HUES6 (cell line): ENCODE results near the gene CFAP69.

Experiments
- H3K27ac ChIP-seq: 2 replicates; pipeline ENCODE4 v1.7.0; 2013; ENCODE audit warnings: low read depth, mild to moderate bottlenecking, low read length, inconsistent platforms
- H3K27me3 ChIP-seq: 2 replicates; pipeline ENCODE4 v1.6.1; 2013; ENCODE audit warnings: low read length; ENCODE audit not compliant: control insufficient read depth, insufficient read depth
- H3K36me3 ChIP-seq: 2 replicates; pipeline ENCODE4 v1.6.1; 2013; ENCODE audit warnings: low read length; ENCODE audit not compliant: control insufficient read depth, insufficient read depth
- H3K4me1 ChIP-seq: 2 replicates; pipeline ENCODE4 v1.6.1; 2013; ENCODE audit warnings: low read length; ENCODE audit not compliant: control insufficient read depth, insufficient read depth
- H3K4me3 ChIP-seq: 2 replicates; pipeline ENCODE4 v1.5.1; 2013; ENCODE audit warnings: low read depth, low read length
- H3K9ac ChIP-seq: one replicate; pipeline ENCODE4 v1.6.1; 2013; ENCODE audit warnings: mild to moderate bottlenecking, low read length
- H3K9me3 ChIP-seq: 2 replicates; pipeline ENCODE4 v1.6.1; 2013; ENCODE audit warnings: low read depth, low read length; ENCODE audit not compliant: control insufficient read depth, insufficient read depth

The CFAP69 gene

GRCh38 chr7:90271753-90272152 is 26.8 kb downstream of the CFAP69 start:
- Histone ChIP-seq H3K9ac (no peak overlapping the region), H3K4me3 (no peak overlapping the region), H3K27ac (no peak overlapping the region), H3K4me1 (no peaks in the 10 kb centered on the region), H3K27me3 (no peaks in the 10 kb centered on the region), H3K9me3 (no peaks in the 10 kb centered on the region), H3K36me3 (no peaks in the 10 kb centered on the region)

GRCh38 chr7:90272242-90272641 is 27.3 kb downstream of the CFAP69 start:
- H3K4me1 ChIP-seq, result no peaks in the 10 kb centered on the region
- H3K9ac ChIP-seq, result no peak overlapping the region
- no peaks in the 10 kb centered on the region for H3K36me3 ChIP-seq

GRCh38 chr7:90274161-90274560 is 29.2 kb downstream of the CFAP69 start:
- Histone ChIP-seq H3K9me3 (no peaks in the 10 kb centered on the region), H3K4me1 (no peaks in the 10 kb centered on the region), H3K4me3 (no peak overlapping the region), H3K27me3 (no peaks in the 10 kb centered on the region), H3K27ac (no peak overlapping the region), H3K9ac (no peak overlapping the region), H3K36me3 (no peaks in the 10 kb centered on the region)

More at GRCh38 chr7:90272242-90272641, 27.3 kb downstream of the CFAP69 start:
- H3K27me3 ChIP-seq, result no peaks in the 10 kb centered on the region
- H3K4me3 ChIP-seq, result no peak overlapping the region
- no peak overlapping the region for H3K27ac ChIP-seq
- no peaks in the 10 kb centered on the region for H3K9me3 ChIP-seq

- H3K9me3 ChIP-seq, result no peaks in the 10 kb centered on the region
- H3K4me3 ChIP-seq, result no peak overlapping the region
- no peak overlapping the region for H3K9ac ChIP-seq
- no peaks in the 10 kb centered on the region for H3K36me3 ChIP-seq
- no peaks in the 10 kb centered on the region for H3K4me1 ChIP-seq
- H3K27me3 ChIP-seq, result no peaks in the 10 kb centered on the region
- no peak overlapping the region for H3K27ac ChIP-seq
Observed at GRCh38 chr7:90276033-90276728, 31.2 kb downstream of the CFAP69 start.

- H3K9ac ChIP-seq, result no peak overlapping the region
- no peak overlapping the region for H3K4me3 ChIP-seq
- no peaks in the 10 kb centered on the region for H3K36me3 ChIP-seq
- no peak overlapping the region for H3K27ac ChIP-seq
- no peaks in the 10 kb centered on the region for H3K4me1 ChIP-seq
- H3K27me3 ChIP-seq, result no peaks in the 10 kb centered on the region
- peaks cover 10% of the 10 kb centered on the region for H3K9me3 ChIP-seq
Observed at GRCh38 chr7:90288154-90288553, 43.2 kb downstream of the CFAP69 start.

GRCh38 chr7:90290244-90291113 is 45.5 kb downstream of the CFAP69 start:
- H3K4me3 ChIP-seq, result no peak overlapping the region
- H3K9ac ChIP-seq, result no peak overlapping the region
- no peak overlapping the region for H3K27ac ChIP-seq
- H3K36me3 ChIP-seq, result no peaks in the 10 kb centered on the region
- H3K4me1 ChIP-seq, result no peaks in the 10 kb centered on the region
- H3K9me3 ChIP-seq, result peaks cover 20% of the 10 kb centered on the region
- no peaks in the 10 kb centered on the region for H3K27me3 ChIP-seq

GRCh38 chr7:90298145-90299038 is 53.4 kb downstream of the CFAP69 start:
- H3K27ac ChIP-seq, result no peak overlapping the region
- H3K4me1 ChIP-seq, result 0 out of 2 replicates have a peak, but pooled peaks cover 3% of the 10 kb centered on the region
- no peak overlapping the region for H3K4me3 ChIP-seq
- peaks cover 7% of the 10 kb centered on the region for H3K9me3 ChIP-seq
- no peak overlapping the region for H3K9ac ChIP-seq
- H3K36me3 ChIP-seq, result no peaks in the 10 kb centered on the region
- H3K27me3 ChIP-seq, result no peaks in the 10 kb centered on the region

- Histone ChIP-seq H3K9ac (no peak overlapping the region), H3K4me3 (no peak overlapping the region)
Observed at GRCh38 chr7:90303241-90303640, 58.3 kb downstream of the CFAP69 start.

GRCh38 chr7:90309872-90310271 is 64.9 kb downstream of the CFAP69 start:
- no peaks in the 10 kb centered on the region for H3K36me3 ChIP-seq
- H3K4me3 ChIP-seq, result no peak overlapping the region
- no peak overlapping the region for H3K9ac ChIP-seq
- no peaks in the 10 kb centered on the region for H3K27me3 ChIP-seq
- H3K9me3 ChIP-seq, result no peaks in the 10 kb centered on the region
- H3K27ac ChIP-seq, result no peak overlapping the region
- H3K4me1 ChIP-seq, result no peaks in the 10 kb centered on the region

More at GRCh38 chr7:90303241-90303640, 58.3 kb downstream of the CFAP69 start:
- no peaks in the 10 kb centered on the region for H3K36me3 ChIP-seq
- no peak overlapping the region for H3K27ac ChIP-seq
- no peaks in the 10 kb centered on the region for H3K4me1 ChIP-seq
- no peaks in the 10 kb centered on the region for H3K27me3 ChIP-seq
- no peaks in the 10 kb centered on the region for H3K9me3 ChIP-seq

GRCh38 chr7:90311175-90311574 is 66.2 kb downstream of the CFAP69 start:
- no peak overlapping the region for H3K27ac ChIP-seq
- no peak overlapping the region for H3K4me3 ChIP-seq
- H3K4me1 ChIP-seq, result no peaks in the 10 kb centered on the region
- H3K9ac ChIP-seq, result no peak overlapping the region
- no peaks in the 10 kb centered on the region for H3K27me3 ChIP-seq
- H3K36me3 ChIP-seq, result no peaks in the 10 kb centered on the region
- no peaks in the 10 kb centered on the region for H3K9me3 ChIP-seq
